HG03354 (cell line): ENCODE data around the gene FMNL2.
"Not testable (repeated sequence)": the region's sequence is repeated elsewhere in the genome, so short reads cannot be mapped to it uniquely, and the experiment has no call there.

Experiments
- ATAC-seq: cut with Tn5 transposase; IDR thresholded peaks from one replicate; pipeline ENCODE4 v1.9.1; 2021; ENCODE audit warnings: mild to moderate bottlenecking; ENCODE audit not compliant: unreplicated experiment, poor library complexity, severe bottlenecking

The FMNL2 gene

GRCh38 chr2:152459091-152459490 is 124.1 kb downstream of the FMNL2 start:
- ATAC-seq, result no peak

- no peak for ATAC-seq
Measured at GRCh38 chr2:152460567-152460966, 125.6 kb downstream of the FMNL2 start.

- no peak for ATAC-seq
Measured at GRCh38 chr2:152462120-152462519, 127.1 kb downstream of the FMNL2 start.

DNA sequence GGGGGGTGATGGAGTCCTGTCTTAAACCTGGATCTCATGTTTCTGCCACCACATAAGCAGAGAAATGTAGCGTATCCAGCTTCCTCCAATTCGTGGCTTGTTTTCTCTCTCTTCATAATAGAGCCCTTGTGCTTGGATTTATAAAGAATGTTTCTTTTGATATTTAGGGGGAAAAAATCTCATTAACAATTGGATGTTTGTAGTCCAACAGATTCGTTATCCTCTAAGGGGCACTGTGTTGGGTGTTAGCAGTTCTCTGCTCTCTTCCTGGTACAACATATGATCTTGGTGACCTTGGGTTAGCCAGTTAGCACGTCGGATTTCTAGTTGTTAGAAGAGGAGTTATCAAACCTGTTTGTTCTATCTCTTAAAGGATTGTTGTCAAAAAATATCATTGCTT is 127.8 kb downstream of the FMNL2 start:
- ATAC-seq, result no peak

GRCh38 chr2:152464851-152465470 is 130.0 kb downstream of the FMNL2 start:
- no peak for ATAC-seq

DNA sequence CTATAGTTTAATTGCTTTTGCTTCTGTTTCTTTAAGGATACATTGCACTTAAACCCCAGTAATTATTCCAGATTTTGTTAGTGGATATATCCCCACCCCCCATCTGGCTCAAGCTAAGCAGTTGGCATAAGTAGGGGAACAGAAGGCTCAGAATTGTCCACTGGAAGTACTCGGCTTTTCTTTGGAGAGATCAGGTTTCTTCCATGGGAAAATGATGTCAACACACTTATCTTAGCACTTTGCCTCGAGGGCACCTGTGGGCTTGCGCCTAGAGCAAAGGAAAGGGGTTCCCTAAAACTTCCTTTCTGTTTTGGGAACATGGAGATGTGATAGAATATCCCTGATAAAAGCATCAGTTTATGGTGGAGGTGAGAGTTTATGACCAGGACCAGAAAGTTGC is 130.6 kb downstream of the FMNL2 start:
- ATAC-seq, result no peak

GRCh38 chr2:152466041-152466440 is 131.1 kb downstream of the FMNL2 start:
- ATAC-seq, result no peak

GRCh38 chr2:152466980-152467676 is 132.2 kb downstream of the FMNL2 start:
- ATAC-seq, result peak; percentile 94

- no peak for ATAC-seq
Measured at GRCh38 chr2:152467677-152468410, 132.9 kb downstream of the FMNL2 start.

- ATAC-seq, result no peak
Measured at GRCh38 chr2:152468899-152469692, 134.1 kb downstream of the FMNL2 start.

- no peak for ATAC-seq
Measured at GRCh38 chr2:152470861-152471854, 136.2 kb downstream of the FMNL2 start.

GRCh38 chr2:152472481-152472887 is 137.5 kb downstream of the FMNL2 start:
- no peak for ATAC-seq

GRCh38 chr2:152473151-152473857 is 138.3 kb downstream of the FMNL2 start:
- ATAC-seq, result no peak

DNA sequence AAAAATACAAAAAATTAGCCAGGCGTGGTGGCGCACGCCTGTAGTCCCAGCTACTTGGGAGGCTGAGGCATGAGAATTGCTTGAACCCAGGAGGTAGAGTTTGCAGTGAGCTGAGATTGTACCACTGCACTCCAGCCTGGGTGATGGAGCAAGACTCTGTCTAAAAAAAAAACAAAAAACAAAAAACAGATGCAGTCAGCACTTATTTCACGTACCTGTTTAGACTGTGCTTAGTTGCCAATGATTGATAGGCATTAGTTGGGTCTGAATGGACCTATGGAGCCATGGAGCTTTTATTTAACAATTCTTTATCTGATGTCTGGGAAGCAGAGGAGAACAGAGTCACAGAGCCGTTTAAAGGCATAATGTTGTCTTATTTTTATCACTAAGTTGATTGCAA is 139.5 kb downstream of the FMNL2 start:
- ATAC-seq, result not testable (repeated sequence)

GRCh38 chr2:152475982-152476381 is 141.0 kb downstream of the FMNL2 start:
- ATAC-seq, result no peak

- ATAC-seq, result no peak
Measured at GRCh38 chr2:152477347-152478092, 142.5 kb downstream of the FMNL2 start.

- no peak for ATAC-seq
Measured at GRCh38 chr2:152479282-152479681, 144.3 kb downstream of the FMNL2 start.
